ENCODE results near the gene KDM6A.

DNA sequence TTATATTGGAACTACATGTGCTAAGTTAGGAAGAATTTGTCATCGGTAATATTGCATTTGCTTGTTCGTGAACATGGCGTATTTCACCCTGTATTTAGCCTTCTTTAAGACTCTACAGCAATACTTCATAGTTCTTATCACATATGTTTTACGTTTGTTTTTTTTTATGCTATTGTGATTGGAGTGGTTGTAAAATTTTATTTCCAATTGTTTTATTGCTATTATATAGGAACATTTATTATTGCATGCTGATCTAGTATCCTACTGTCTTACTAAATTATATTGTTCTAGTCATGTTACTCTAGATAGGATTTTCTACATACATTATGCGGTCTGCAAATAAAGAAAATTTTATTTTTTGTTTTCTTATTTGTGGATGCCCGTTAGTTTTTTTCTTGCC is 107.4 kb downstream of the KDM6A start:
- TF ChIP-seq, protein P1, sequence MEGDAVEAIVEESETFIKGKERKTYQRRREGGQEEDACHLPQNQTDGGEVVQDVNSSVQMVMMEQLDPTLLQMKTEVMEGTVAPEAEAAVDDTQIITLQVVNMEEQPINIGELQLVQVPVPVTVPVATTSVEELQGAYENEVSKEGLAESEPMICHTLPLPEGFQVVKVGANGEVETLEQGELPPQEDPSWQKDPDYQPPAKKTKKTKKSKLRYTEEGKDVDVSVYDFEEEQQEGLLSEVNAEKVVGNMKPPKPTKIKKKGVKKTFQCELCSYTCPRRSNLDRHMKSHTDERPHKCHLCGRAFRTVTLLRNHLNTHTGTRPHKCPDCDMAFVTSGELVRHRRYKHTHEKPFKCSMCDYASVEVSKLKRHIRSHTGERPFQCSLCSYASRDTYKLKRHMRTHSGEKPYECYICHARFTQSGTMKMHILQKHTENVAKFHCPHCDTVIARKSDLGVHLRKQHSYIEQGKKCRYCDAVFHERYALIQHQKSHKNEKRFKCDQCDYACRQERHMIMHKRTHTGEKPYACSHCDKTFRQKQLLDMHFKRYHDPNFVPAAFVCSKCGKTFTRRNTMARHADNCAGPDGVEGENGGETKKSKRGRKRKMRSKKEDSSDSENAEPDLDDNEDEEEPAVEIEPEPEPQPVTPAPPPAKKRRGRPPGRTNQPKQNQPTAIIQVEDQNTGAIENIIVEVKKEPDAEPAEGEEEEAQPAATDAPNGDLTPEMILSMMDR (IDR thresholded peaks at IDR 0.05) = no peak
- TF ChIP-seq POLR2A (IDR thresholded peaks at IDR 0.05) = no peak

Data from thyroid gland (tissue), 4 donors.